Activated T-helper 1 cell treated with anti-CD3 and anti-CD28 coated beads, Interleukin-12 subunit alpha, Interleukin-12 subunit beta, Interleukin-2, Interleukin-4 antibody, amounts not matched to agents 30 ng/mL and 10 ng/mL and 1 ng/mL, durations not matched to agents 14 hours and 24 hours and 36 hours (primary cell): ENCODE measurements around the gene KIF5C. TPM values are rescaled to one million over a fixed set of nuclear protein-coding genes. Genes with fewer than 3 reads are reported as not detected.

Source experiments
- DNase-seq: peaks from one replicate; pipeline ENCODE4 v3.0.0; 2021; ENCODE audit warnings: low spot score
- H3K27ac Mint-ChIP-seq: one replicate; pipeline ENCODE4 v1.8.0; 2021; ENCODE audit warnings: mild to moderate bottlenecking, mixed read lengths
- H3K27me3 Mint-ChIP-seq: one replicate; pipeline ENCODE4 v1.8.0; 2022; ENCODE audit warnings: mild to moderate bottlenecking, moderate library complexity, mixed read lengths; ENCODE audit not compliant: insufficient read depth
- H3K36me3 Mint-ChIP-seq: one replicate; pipeline ENCODE4 v1.8.0; 2021; ENCODE audit warnings: low read depth, mixed read lengths
- H3K4me1 Mint-ChIP-seq: one replicate; pipeline ENCODE4 v1.8.0; 2021; ENCODE audit warnings: low read depth, mixed read lengths
- H3K4me3 Mint-ChIP-seq: one replicate; pipeline ENCODE4 v1.8.0; 2021; ENCODE audit warnings: mild to moderate bottlenecking, moderate library complexity, mixed read lengths
- H3K9me3 Mint-ChIP-seq: one replicate; pipeline ENCODE4 v1.8.0; 2021; ENCODE audit warnings: mixed read lengths
- intact Hi-C: fragments of 100-400 bp; cut with micrococcal nuclease; formaldehyde crosslinking; loops from one replicate; pipeline ENCODE4 v1.15.1; 2024
- total RNA-seq: library from RNA; stranded (reverse); gene quantifications from 2 replicates; pipeline ENCODE4 v1.2.3, GENCODE V29; 2022

The KIF5C gene
- total RNA-seq, 1 donor from 2014 or later: 17.9 TPM

DNA sequence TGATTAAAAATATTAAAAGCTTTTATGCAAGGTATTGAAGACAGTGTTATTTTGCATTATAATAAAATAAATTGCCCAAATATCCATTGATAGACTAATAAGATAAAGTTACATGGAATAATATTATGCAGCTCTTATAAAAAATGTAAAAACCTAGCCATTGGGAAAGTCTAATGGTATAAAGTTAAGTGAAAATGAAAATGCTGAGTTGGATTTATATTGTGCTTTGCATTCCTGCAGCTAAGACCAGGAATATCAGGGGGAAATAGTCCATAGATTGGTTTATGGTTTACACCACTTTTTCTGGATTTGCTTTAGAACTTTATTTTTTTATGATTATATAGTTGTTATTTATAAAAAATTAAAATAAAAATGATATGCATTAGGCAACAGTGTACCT, 117.4 kb downstream of the KIF5C start:
- Mint-ChIP-seq H3K27me3 (no peaks in the 10 kb centered on the region), H3K9me3 (no peaks in the 10 kb centered on the region), H3K4me1 (peaks cover 4% of the 10 kb centered on the region), H3K36me3 (peaks cover 6% of the 10 kb centered on the region), H3K4me3 (no peak overlapping the region), H3K27ac (no peak overlapping the region)
- intact Hi-C loops: loop anchor here (5.0 kb wide), 1 partner anchor 485 kb away; no protein-coding TSS in a partner anchor
- DNase-seq: no peak

DNA sequence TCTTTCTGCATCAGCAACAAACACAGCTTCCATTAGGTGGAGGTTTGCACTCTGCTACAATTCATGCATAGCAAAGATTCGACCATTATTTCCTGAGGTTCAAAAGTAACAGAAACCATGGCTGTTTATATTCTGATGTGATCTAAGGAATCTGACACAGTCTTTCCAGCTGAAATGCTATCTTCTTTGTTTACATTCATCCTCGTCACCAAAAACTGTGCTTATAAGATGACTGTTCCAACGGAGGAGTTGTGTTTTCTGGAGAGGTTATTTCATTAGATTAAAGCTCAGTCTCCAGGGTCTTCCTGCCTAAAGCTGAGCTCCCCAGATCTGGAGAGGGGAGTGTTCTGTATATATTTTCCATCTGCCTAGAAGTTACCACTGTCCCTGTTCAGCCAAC, 118.3 kb downstream of the KIF5C start:
- DNase-seq: no peak
- H3K27ac Mint-ChIP-seq: no peak overlapping the region
- intact Hi-C loops: loop anchor here (5.0 kb wide), 1 partner anchor 486 kb away; no protein-coding TSS in a partner anchor
- peaks cover 9% of the 10 kb centered on the region for H3K36me3 Mint-ChIP-seq
- H3K4me1 Mint-ChIP-seq: peaks cover 4% of the 10 kb centered on the region
- no peak overlapping the region for H3K4me3 Mint-ChIP-seq
- H3K27me3 Mint-ChIP-seq: no peaks in the 10 kb centered on the region
- H3K9me3 Mint-ChIP-seq: no peaks in the 10 kb centered on the region

DNA sequence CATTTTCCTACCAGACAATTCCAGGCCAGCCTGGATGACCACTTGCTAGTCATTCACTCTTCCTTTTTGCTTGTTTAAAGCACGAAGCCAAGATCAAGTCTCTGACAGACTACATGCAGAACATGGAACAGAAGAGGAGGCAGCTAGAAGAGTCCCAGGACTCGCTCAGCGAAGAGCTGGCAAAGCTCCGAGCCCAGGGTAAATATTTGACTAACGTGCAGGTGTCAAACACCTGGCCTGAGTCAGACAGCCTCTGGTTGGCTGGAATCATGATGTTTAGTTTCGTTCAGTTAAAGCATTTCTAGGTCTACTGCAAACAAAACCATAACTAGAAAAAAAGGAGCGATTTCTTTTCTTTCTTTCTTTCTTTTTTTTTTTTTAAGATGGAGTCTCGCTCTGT, 119.3 kb downstream of the KIF5C start:
- no peaks in the 10 kb centered on the region for H3K27me3 Mint-ChIP-seq
- peaks cover 9% of the 10 kb centered on the region for H3K36me3 Mint-ChIP-seq
- H3K9me3 Mint-ChIP-seq: no peaks in the 10 kb centered on the region

DNA sequence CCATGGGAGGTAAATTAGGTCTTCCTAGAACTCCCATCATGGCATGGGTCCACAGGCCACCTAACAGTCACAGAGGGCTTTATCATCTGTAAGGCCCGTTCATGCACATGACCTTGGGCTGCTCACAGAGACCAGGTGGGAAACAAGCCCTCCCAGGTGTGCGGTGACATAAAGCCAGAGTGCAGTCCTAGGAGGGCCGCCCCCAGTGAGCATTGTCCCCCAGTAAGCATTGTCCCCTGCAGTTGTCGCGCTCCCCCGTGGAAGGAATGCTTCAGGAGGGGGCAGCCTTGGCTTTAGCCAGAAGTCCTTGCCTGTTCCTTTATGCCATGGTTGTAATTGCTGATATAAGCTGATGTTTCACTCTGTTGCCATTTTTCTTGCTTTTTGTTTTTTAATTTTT, 121.8 kb downstream of the KIF5C start:
- no peak for DNase-seq
- no peak overlapping the region for H3K4me3 Mint-ChIP-seq
- peaks cover 17% of the 10 kb centered on the region for H3K4me1 Mint-ChIP-seq
- no peak overlapping the region for H3K27ac Mint-ChIP-seq
- H3K27me3 Mint-ChIP-seq: no peaks in the 10 kb centered on the region
- peaks cover 15% of the 10 kb centered on the region for H3K36me3 Mint-ChIP-seq
- intact Hi-C loops: no loop called here
- H3K9me3 Mint-ChIP-seq: no peaks in the 10 kb centered on the region

More for the DNA sequence above, 119.3 kb downstream of the KIF5C start:
- H3K4me1 Mint-ChIP-seq: peaks cover 5% of the 10 kb centered on the region
- H3K4me3 Mint-ChIP-seq: no peak overlapping the region
- no peak overlapping the region for H3K27ac Mint-ChIP-seq
- intact Hi-C loops: loop anchor here (5.0 kb wide), 1 partner anchor 487 kb away; no protein-coding TSS in a partner anchor
- no peak for DNase-seq

DNA sequence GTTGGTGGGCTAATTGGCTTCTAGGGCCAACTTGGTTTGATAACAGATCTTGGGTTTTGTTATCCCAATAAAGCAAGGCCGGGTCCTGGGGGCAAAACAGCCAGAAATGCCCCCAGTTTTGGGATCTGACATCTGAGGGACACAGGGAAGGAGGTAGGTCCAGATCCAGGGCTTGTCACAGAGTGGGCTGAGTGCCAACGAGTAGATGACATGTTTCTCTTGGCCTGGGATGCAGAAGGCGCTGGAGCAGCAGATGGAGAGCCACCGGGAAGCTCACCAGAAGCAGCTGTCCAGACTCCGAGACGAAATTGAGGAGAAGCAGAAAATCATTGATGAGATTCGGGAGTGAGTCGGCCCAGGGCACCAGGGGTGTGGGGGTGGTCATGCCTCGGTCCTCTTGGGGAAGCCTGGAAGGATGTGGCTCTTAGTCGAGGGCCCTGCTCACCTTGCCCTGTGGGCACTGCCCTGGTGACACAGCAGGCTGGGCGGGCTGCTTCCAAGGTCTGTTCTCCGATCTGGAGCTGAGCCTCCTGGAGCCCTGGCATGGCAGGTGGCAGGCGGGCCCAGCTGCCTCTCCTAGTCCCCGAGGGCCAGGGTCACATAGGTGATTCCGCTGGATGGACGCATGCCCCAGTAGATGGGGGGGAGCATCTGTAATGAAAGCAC, 123.3 kb downstream of the KIF5C start:
- H3K27me3 Mint-ChIP-seq: no peaks in the 10 kb centered on the region
- intact Hi-C loops: no loop called here
- DNase-seq: no peak
- no peak overlapping the region for H3K27ac Mint-ChIP-seq
- peaks cover 17% of the 10 kb centered on the region for H3K4me1 Mint-ChIP-seq
- no peaks in the 10 kb centered on the region for H3K9me3 Mint-ChIP-seq
- H3K4me3 Mint-ChIP-seq: no peak overlapping the region
- peaks cover 24% of the 10 kb centered on the region for H3K36me3 Mint-ChIP-seq

DNA sequence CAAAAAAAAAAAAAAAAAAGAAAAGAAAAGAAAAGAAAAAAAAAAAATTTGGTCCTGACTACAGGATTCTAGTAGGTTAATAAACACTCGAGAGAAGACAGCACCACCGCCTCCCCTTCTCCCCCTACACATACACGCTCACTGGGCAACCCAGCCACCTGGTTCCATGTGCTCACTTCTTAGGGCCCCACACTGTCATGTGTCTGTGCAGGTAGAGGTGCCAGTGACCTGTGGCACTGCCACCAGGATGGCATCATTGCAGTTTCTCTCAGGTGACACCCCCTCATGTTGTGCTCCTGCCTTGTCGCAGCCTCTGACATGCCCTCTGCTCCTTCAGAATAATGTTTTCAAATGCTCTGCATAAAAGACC, 123.8 kb downstream of the KIF5C start:
- Mint-ChIP-seq H3K4me1 (peaks cover 17% of the 10 kb centered on the region), H3K27ac (no peak overlapping the region), H3K4me3 (no peak overlapping the region), H3K27me3 (no peaks in the 10 kb centered on the region), H3K36me3 (peaks cover 20% of the 10 kb centered on the region), H3K9me3 (no peaks in the 10 kb centered on the region)
- no peak for DNase-seq
- intact Hi-C loops: no loop called here

DNA sequence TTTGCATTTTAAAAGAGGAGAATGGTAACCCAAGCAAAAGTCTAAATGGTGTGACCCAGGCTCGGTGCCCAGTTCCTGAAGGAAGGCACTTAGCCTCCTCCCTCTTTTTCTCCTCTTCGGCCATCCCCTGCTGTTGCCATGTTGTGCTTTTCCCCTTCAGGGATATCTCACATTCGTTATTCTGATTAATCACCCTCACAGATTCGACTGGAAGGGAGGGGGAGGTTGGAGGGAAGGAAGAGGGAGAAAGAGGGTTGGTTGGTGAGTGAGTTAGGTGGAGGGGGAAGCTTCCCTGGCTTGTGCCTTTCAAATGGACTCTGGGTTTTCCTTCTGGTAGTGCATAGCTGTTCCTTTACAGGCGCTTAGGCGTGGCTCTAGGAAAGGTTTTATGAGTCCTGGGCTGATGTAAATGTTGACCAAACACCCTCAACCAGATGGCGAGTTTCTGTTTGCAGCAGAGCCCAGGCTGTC, 124.5 kb downstream of the KIF5C start:
- no peak overlapping the region for H3K4me3 Mint-ChIP-seq
- no peaks in the 10 kb centered on the region for H3K27me3 Mint-ChIP-seq
- intact Hi-C loops: no loop called here
- peak overlapping the region; percentile 27 for H3K27ac Mint-ChIP-seq
- no peak for DNase-seq
- peaks cover 17% of the 10 kb centered on the region for H3K4me1 Mint-ChIP-seq
- H3K9me3 Mint-ChIP-seq: no peaks in the 10 kb centered on the region
- H3K36me3 Mint-ChIP-seq: peaks cover 18% of the 10 kb centered on the region

DNA sequence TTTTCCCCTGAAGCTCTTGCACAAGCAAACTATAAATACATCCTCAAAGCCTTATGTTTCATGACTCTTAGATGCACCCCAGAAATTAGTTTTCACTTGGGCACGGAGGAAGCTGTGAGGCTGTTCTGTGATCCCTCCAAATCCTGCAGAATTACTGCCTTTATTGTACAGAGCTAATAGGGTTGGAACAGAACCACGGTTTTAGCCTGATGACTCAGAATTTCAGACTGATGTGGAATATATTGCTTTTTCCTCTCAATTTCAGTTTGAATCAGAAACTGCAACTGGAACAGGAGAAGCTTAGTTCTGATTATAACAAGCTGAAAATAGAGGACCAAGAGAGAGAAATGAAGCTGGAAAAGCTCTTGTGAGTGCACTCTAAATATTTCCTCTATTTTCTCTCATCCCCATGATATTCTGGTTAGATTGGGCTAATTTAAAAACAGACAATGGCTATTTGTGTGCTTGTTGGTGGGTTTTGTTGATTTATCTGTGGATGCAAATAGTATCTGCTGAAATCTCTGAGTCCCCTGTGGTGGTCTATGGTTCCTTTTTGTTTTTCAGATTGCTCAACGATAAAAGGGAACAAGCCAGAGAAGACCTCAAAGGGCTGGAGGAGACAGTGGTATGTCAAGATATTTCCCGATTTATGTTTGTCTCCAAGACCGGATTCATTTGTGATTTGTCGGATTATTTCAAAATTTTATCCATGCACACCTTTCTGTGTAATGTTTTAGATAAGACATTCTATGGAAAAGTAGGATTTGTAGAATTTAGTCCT, 125.3 kb downstream of the KIF5C start:
- no peak for DNase-seq
- Mint-ChIP-seq H3K36me3 (peaks cover 18% of the 10 kb centered on the region), H3K9me3 (no peaks in the 10 kb centered on the region), H3K27me3 (no peaks in the 10 kb centered on the region), H3K4me1 (peaks cover 17% of the 10 kb centered on the region), H3K27ac (peak overlapping the region; percentile 27), H3K4me3 (no peak overlapping the region)
- intact Hi-C loops: loop anchor here (1.0 kb wide), 2 partner anchors 69 to 397 kb away; no protein-coding TSS in a partner anchor

DNA sequence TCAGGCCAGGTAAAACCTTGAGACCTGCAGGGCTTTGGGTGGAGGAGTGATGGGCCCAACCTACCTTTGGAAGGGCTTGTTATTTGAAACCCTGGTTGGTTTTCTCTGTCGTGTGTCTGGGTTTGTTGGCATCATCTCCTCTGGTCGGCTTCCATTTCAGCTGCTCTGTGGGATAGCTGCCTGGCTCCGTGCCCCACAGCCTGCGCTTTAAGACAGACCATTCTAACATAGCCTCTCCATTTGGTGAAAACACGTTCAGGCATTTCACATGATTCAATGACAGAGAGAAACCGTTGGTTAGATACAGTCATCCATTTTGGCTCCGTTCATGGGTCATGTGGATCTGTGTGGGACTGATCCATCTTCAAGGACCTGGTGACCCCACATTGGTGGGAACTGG, 126.5 kb downstream of the KIF5C start:
- intact Hi-C loops: no loop called here
- Mint-ChIP-seq H3K9me3 (no peaks in the 10 kb centered on the region), H3K27ac (peak overlapping the region; percentile 48), H3K36me3 (peaks cover 18% of the 10 kb centered on the region), H3K4me3 (no peak overlapping the region), H3K27me3 (no peaks in the 10 kb centered on the region), H3K4me1 (peaks cover 17% of the 10 kb centered on the region)
- DNase-seq: no peak

DNA sequence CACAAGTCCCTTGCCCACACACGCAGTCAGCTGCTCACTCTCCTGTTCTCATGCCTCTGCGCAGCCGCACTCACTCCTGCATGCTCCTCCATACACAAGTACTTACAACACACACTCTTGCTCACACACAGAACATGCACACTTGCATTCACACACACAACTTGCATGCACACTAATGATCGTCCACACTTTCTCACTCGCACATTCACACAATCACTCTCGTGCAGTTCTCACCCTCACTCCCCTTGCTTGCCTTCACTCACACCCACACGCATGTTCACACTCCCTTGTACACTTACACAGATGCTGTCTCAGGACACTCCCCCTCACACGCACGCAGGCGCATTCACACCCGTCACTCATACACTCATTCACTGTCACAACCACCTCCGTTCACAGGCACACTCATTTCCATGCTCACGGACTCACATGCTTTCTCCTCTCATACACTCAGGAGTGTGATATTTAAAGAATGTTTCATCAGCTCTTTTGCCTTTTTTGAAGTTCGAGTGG, 127.4 kb downstream of the KIF5C start:
- H3K27me3 Mint-ChIP-seq: no peaks in the 10 kb centered on the region
- no peak overlapping the region for H3K27ac Mint-ChIP-seq
- DNase-seq: no peak
- H3K4me3 Mint-ChIP-seq: no peak overlapping the region
- H3K4me1 Mint-ChIP-seq: peaks cover 17% of the 10 kb centered on the region
- H3K36me3 Mint-ChIP-seq: peaks cover 18% of the 10 kb centered on the region
- intact Hi-C loops: no loop called here
- H3K9me3 Mint-ChIP-seq: no peaks in the 10 kb centered on the region

DNA sequence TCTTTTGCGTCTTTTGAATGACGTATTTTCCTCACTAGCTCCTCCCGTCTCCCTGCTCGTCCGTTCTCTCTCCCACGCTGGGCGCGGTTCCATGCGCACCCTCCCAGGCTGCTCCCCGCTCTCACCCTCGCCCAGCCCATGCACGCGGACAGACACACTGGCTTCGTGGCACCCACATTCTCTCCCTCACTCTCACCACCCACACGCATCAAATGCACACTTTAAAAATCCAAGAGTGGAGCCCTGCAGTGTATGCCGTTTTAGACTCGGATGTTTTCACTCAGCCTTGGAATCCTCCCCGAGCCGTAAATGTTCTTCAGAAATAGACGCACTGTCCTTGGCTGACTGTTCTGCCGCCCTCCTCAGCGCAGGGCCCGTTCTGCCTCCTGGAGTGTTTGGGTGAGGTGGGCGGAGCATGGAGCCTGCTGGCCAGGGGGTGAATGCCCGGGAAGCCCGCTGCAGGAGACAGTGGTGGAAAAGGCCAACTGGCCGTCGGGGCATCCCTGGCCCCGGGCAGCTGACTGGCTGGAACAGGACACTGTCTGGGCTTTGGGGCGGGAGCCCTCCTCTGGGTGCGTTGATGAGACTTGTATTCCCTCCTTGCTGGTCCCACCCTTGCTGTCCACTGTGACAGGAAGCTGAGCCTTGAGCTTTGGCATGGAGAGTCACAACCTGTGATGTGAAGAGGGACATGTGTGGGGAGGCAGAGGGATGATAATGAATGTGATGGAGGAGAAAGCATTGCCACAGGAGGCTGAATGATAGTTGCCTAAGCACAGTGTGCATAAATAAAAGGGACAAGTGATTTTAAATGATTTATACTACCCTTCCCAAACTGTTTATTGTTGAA, 128.1 kb downstream of the KIF5C start:
- H3K9me3 Mint-ChIP-seq: no peaks in the 10 kb centered on the region
- no peak overlapping the region for H3K4me3 Mint-ChIP-seq
- H3K4me1 Mint-ChIP-seq: peaks cover 17% of the 10 kb centered on the region
- peaks cover 17% of the 10 kb centered on the region for H3K36me3 Mint-ChIP-seq
- no peak overlapping the region for H3K27ac Mint-ChIP-seq
- H3K27me3 Mint-ChIP-seq: no peaks in the 10 kb centered on the region
- intact Hi-C loops: no loop called here
- no peak for DNase-seq

DNA sequence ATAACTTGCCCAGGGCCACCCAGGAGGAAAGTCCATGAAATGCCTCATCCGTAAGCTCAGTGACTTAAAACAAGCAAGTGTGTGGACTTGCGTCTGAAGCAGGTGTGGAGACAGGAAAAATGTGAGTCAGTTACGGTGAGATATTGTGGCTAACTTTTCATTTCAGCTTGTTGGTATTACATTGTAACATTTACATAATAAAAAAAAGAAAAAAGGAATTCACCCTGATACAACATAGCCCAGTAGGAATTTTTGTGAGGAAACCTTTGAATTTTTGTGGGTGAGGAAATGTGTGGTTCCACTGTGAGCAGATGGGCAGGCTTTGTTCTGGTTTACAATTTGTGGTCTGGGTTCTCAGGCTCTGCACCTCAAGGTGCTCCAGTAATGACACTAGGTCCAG, 129.8 kb downstream of the KIF5C start:
- H3K4me1 Mint-ChIP-seq: peaks cover 12% of the 10 kb centered on the region
- H3K9me3 Mint-ChIP-seq: no peaks in the 10 kb centered on the region
- H3K36me3 Mint-ChIP-seq: peaks cover 19% of the 10 kb centered on the region
- no peak overlapping the region for H3K4me3 Mint-ChIP-seq
- DNase-seq: no peak
- intact Hi-C loops: no loop called here
- no peak overlapping the region for H3K27ac Mint-ChIP-seq
- no peaks in the 10 kb centered on the region for H3K27me3 Mint-ChIP-seq
